ENCODE data around the gene LENG9. TPM values are rescaled to one million over a fixed set of nuclear protein-coding genes. Genes with fewer than 3 reads are reported as not detected.
A peak's percentile ranks its signal among the peaks of the same experiment; 100 is the strongest.
"Not testable (repeated sequence)": the region's sequence is repeated elsewhere in the genome, so short reads cannot be mapped to it uniquely, and the experiment has no call there.

The LENG9 gene
- total RNA-seq, 4 donors from 2014 or later, result 1.1 to 16.5 (median 12.3) TPM

DNA sequence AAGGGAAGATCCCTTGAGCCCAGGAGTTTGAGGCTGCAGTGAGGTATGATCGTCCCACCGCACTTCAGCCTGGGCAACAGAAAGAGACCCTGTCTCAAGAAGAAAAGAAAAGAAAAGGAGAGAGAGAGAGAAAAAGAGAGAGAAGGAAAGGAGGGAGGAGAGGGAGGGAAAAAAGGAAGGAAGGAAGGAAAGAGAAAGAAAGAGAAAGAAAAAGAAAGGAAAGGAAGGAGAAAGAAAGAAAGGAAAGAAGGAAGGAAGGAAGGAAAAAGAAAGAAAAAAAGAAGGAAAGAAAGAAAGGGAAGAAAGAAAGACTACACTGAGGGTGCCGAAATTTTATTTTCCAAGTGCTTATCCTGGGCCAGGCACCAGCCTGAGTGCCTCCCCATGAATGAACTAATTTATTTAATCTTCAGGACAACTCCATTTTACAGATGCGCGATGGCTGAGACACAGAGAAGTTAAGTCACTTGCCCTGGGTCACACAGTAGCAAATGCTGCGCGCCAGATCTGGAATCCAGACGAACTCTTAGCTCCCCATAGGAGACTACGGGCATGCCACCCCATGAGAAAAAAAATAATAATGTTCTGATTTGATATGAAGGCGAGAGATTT is 6.8 kb upstream of the LENG9 start:
- Histone ChIP-seq H3K4me3 (peak overlapping the region in 3 of 4 donors; percentile 35 to 74 (median 62)), H3K9me3 (no peaks in the 10 kb centered on the region), H3K27ac (peak overlapping the region; percentile 96 to 99 (median 98)), H3K27me3 (peaks cover 15% of the 10 kb centered on the region), H3K36me3 (no peaks in the 10 kb centered on the region), H3K4me1 (peaks cover 10 to 62% (median 44%) of the 10 kb centered on the region in 4 donors)
- WGBS, 2 donors (ENCODE audit: low coverage in 1 of 2), result 26 to 56% methylated on average over 2 to 10 of the region's 10 CpGs
- in situ Hi-C loops (cut with MboI; ENCODE audit: low pct_ligation_motif_present in 1 of 4, low pct_unique_long_range_greater_than_20kb in 1 of 4, low sequenced_read_pairs in 3 of 4), result no loop called here
- TF ChIP-seq, protein P1, sequence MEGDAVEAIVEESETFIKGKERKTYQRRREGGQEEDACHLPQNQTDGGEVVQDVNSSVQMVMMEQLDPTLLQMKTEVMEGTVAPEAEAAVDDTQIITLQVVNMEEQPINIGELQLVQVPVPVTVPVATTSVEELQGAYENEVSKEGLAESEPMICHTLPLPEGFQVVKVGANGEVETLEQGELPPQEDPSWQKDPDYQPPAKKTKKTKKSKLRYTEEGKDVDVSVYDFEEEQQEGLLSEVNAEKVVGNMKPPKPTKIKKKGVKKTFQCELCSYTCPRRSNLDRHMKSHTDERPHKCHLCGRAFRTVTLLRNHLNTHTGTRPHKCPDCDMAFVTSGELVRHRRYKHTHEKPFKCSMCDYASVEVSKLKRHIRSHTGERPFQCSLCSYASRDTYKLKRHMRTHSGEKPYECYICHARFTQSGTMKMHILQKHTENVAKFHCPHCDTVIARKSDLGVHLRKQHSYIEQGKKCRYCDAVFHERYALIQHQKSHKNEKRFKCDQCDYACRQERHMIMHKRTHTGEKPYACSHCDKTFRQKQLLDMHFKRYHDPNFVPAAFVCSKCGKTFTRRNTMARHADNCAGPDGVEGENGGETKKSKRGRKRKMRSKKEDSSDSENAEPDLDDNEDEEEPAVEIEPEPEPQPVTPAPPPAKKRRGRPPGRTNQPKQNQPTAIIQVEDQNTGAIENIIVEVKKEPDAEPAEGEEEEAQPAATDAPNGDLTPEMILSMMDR (IDR thresholded peaks at IDR 0.05), result no peak
- TF ChIP-seq POLR2AphosphoS5 (IDR thresholded peaks at IDR 0.05) (no peak), EP300 (IDR thresholded peaks at IDR 0.05; ENCODE audit: low read depth) (no peak)
- intact Hi-C loops (cut with DNase I; ENCODE audit: low total_unique reads), result no loop called here
- no peak for DNase-seq

- H3K36me3 ChIP-seq, result no peaks in the 10 kb centered on the region
- H3K9me3 ChIP-seq, result no peaks in the 10 kb centered on the region
- H3K4me1 ChIP-seq, result peaks cover 10 to 69% (median 49%) of the 10 kb centered on the region in 4 donors
- WGBS, 2 donors (ENCODE audit: low coverage in 1 of 2), result 22 to 41% methylated on average over 2 to 8 of the region's 8 CpGs
- peak overlapping the region; percentile 96 to 99 (median 98) for H3K27ac ChIP-seq
- TF ChIP-seq, protein P1 (IDR thresholded peaks at IDR 0.05), result no peak
- peak; percentile 63 for TF ChIP-seq POLR2A (IDR thresholded peaks at IDR 0.05)
- TF ChIP-seq EP300 (IDR thresholded peaks at IDR 0.05; ENCODE audit: low read depth), result no peak
- peak; percentile 29 to 68 (median 53) for TF ChIP-seq POLR2AphosphoS5 (IDR thresholded peaks at IDR 0.05)
- peaks cover 15% of the 10 kb centered on the region for H3K27me3 ChIP-seq
- peak overlapping the region in 3 of 4 donors; percentile 35 to 74 (median 62) for H3K4me3 ChIP-seq
- intact Hi-C loops (cut with DNase I; ENCODE audit: low total_unique reads), result no loop called here
- DNase-seq, result peak; percentile 76
- in situ Hi-C loops (cut with MboI; ENCODE audit: low pct_ligation_motif_present in 1 of 4, low pct_unique_long_range_greater_than_20kb in 1 of 4, low sequenced_read_pairs in 3 of 4), result no loop called here
These were observed 5.9 kb upstream of the LENG9 start for GRCh38 chr19:54469496-54469934.

- DNase-seq; in situ Hi-C loops (cut with MboI; ENCODE audit: low pct_ligation_motif_present in 1 of 4, low pct_unique_long_range_greater_than_20kb in 1 of 4, low sequenced_read_pairs in 3 of 4); intact Hi-C loops (cut with DNase I; ENCODE audit: low total_unique reads); H3K27me3 ChIP-seq; H3K36me3 ChIP-seq; H3K4me3 ChIP-seq; H3K9me3 ChIP-seq: not testable (repeated sequence)
- peak overlapping the region; percentile 96 to 99 (median 98) for H3K27ac ChIP-seq
- peak; percentile 3 for TF ChIP-seq POLR2A (IDR thresholded peaks at IDR 0.05)
- H3K4me1 ChIP-seq, result peaks cover 11 to 83% (median 59%) of the 10 kb centered on the region in 4 donors
- 92% methylated on average over 14 of the region's 14 CpGs; no CpG with 5 or more reads in 1 of the 2 donors for WGBS, 2 donors (ENCODE audit: low coverage in 1 of 2)
These were observed 2.5 kb upstream of the LENG9 start for GRCh38 chr19:54466110-54466480.

DNA sequence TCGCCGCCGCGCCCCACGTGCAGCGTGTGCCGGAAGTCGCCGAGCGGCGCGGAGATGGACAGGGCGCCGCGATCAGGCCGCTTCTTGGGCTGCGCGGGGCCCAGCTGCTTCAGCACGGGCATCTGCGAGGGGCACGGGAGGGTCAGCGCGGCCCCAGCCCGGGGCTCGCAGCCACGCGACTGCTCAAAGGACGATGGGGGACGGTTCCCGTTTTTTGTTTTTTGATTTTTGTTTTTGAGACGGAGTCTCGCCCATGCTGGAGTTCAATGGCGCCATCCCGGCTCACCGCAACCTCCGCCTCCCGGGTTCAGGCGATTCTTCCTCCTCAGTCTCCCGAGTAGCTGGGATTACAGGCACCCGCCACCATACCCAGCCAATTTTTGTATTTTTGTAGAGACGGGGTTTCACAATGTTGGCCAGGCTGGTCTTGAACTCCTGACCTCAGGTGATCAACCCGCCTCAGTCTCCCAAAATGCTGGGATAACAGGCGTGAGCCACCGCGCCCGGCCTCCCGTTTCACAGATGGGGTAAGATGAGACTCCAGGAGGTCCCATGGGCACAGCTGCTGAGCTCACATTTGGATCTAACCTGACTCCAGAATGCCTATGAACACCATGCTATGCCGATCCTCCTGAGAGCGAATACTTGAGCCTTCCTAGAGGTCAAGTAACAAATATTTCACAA is 2.0 kb upstream of the LENG9 start:
- intact Hi-C loops (cut with DNase I; ENCODE audit: low total_unique reads), result no loop called here
- 97 to 100% methylated on average over 1 to 43 of the region's 49 CpGs for WGBS, 2 donors (ENCODE audit: low coverage in 1 of 2)

More for the DNA sequence above, 2.0 kb upstream of the LENG9 start:
- no peak overlapping the region for H3K4me3 ChIP-seq
- H3K4me1 ChIP-seq, result peaks cover 11 to 84% (median 61%) of the 10 kb centered on the region in 4 donors
- TF ChIP-seq POLR2A (IDR thresholded peaks at IDR 0.05), result peak; percentile 0
- TF ChIP-seq, protein P1 (IDR thresholded peaks at IDR 0.05), result no peak
- no peaks in the 10 kb centered on the region for H3K9me3 ChIP-seq
- in situ Hi-C loops (cut with MboI; ENCODE audit: low pct_ligation_motif_present in 1 of 4, low pct_unique_long_range_greater_than_20kb in 1 of 4, low sequenced_read_pairs in 3 of 4), result no loop called here
- DNase-seq, result no peak
- H3K27ac ChIP-seq, result peak overlapping the region; percentile 96 to 99 (median 98)
- H3K36me3 ChIP-seq, result peaks cover 0 to 9% (median 3%) of the 10 kb centered on the region in 4 donors
- peaks cover 6% of the 10 kb centered on the region for H3K27me3 ChIP-seq
